HEK293 (cell line): ENCODE measurements around the gene ALG3.

Source experiments
- CTCF ChIP-seq: fragments of 450-650 bp; formaldehyde crosslinking; IDR thresholded peaks from 2 replicates; pipeline ENCODE4 v1.5.1; 2016; ENCODE audit warnings: missing biosample characterization, missing genetic modification characterization
- HOXA7 ChIP-seq: sonication (generic); formaldehyde crosslinking; IDR thresholded peaks from 2 replicates; pipeline ENCODE4 v1.8.1; 2022; ENCODE audit warnings: missing genetic modification reagents, borderline replicate concordance
- KLF16 ChIP-seq: fragments of 450-650 bp; formaldehyde crosslinking; IDR thresholded peaks from 2 replicates; pipeline ENCODE4 v1.5.1; 2017; ENCODE audit warnings: missing biosample characterization, missing genetic modification characterization
- YY1 ChIP-seq: fragments of 450-650 bp; formaldehyde crosslinking; IDR thresholded peaks from 2 replicates; pipeline ENCODE4 v1.5.1; 2018; ENCODE audit warnings: missing biosample characterization, missing genetic modification characterization
- ZNF114 ChIP-seq: fragments of 450-650 bp; formaldehyde crosslinking; IDR thresholded peaks from 2 replicates; pipeline ENCODE4 v1.5.0; 2017; ENCODE audit warnings: missing biosample characterization, missing genetic modification characterization
- ZNF121 ChIP-seq: fragments of 450-650 bp; formaldehyde crosslinking; IDR thresholded peaks from 2 replicates; pipeline ENCODE4 v1.5.1; 2016; ENCODE audit warnings: missing biosample characterization, missing genetic modification characterization
- ZNF302 ChIP-seq: fragments of 450-650 bp; formaldehyde crosslinking; IDR thresholded peaks from 2 replicates; pipeline ENCODE4 v1.5.1; 2016; ENCODE audit warnings: missing biosample characterization, missing genetic modification characterization, low read depth
- ZNF501 ChIP-seq: fragments of 450-650 bp; formaldehyde crosslinking; IDR thresholded peaks from 2 replicates; pipeline ENCODE4 v1.5.1; 2016; ENCODE audit warnings: missing biosample characterization, missing genetic modification characterization
- ZNF555 ChIP-seq: fragments of 450-650 bp; formaldehyde crosslinking; conservative IDR thresholded peaks from 2 replicates; pipeline ENCODE4 v1.5.1; 2017; ENCODE audit warnings: missing biosample characterization, mild to moderate bottlenecking, missing genetic modification characterization, inconsistent platforms
- ZNF558 ChIP-seq: fragments of 450-650 bp; formaldehyde crosslinking; IDR thresholded peaks from 2 replicates; pipeline ENCODE4 v1.5.1; 2016; ENCODE audit warnings: missing biosample characterization, missing genetic modification characterization
- ZNF660 ChIP-seq: fragments of 450-650 bp; IDR thresholded peaks from 2 replicates; pipeline ENCODE4 v1.5.1; 2018; ENCODE audit warnings: missing biosample characterization, mild to moderate bottlenecking, missing genetic modification characterization
- ZNF76 ChIP-seq: fragments of 450-650 bp; formaldehyde crosslinking; IDR thresholded peaks from 2 replicates; pipeline ENCODE4; 2016; ENCODE audit warnings: low read depth, missing biosample characterization, missing genetic modification characterization, borderline replicate concordance
- ZNF837 ChIP-seq: fragments of 450-650 bp; formaldehyde crosslinking; IDR thresholded peaks from 2 replicates; pipeline ENCODE4 v1.5.1; 2016; ENCODE audit warnings: missing biosample characterization, missing genetic modification characterization

DNA sequence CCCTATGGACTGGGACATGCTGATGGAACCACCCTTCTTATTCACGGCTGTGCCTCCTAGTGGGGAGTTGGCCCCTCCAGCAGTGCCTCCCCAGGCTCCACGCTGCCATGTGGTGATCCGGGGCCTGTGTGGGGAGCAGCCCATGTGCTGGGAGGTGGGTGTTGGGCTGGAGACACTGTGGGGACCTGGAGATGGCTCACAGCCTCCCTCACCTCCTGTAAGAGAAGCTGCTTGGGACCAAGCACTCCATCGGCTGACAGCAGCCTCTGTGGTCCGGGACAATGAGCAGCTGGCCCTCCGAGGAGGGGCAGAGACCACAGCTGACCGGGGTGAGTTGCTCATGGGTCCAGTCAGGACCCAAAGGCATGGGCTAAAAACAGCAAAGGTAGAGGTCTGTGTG, 9.1 kb downstream of the ALG3 start:
- TF ChIP-seq ZNF558 (no peak), HOXA7 (CRISPR knock-in tag) (no peak), CTCF (tag by site-specific recombination) (no peak), ZNF76 (tag by site-specific recombination) (no peak), ZNF555 (no peak), ZNF302 (tag by site-specific recombination) (no peak), ZNF121 (tag by site-specific recombination) (no peak), ZNF837 (tag by site-specific recombination) (no peak), YY1 (tag by site-specific recombination) (no peak), ZNF114 (tag by site-specific recombination) (no peak), ZNF501 (tag by site-specific recombination) (no peak), ZNF660 (tag by site-specific recombination) (no peak), KLF16 (tag by site-specific recombination) (no peak)
